HepG2 (cell line): ENCODE measurements around the gene VWA7. TPM values are rescaled to one million over a fixed set of nuclear protein-coding genes. Genes with fewer than 3 reads are reported as not detected.
A peak's percentile ranks its signal among the peaks of the same experiment; 100 is the strongest.

Source experiments
- HNF1A ChIP-seq, 2 experiments: sonication (generic) in 1 of 2; formaldehyde crosslinking in 1 of 2; IDR thresholded peaks; 2 replicates each; pipeline versions ENCODE4 v1.4.0 to v1.6.1; 2016 to 2020; ENCODE audit warnings: borderline replicate concordance in 1 of 2, low read depth in 1 of 2, mild to moderate bottlenecking in 1 of 2, missing genetic modification reagents in 1 of 2
- MBD4 ChIP-seq: IDR thresholded peaks from 2 replicates; pipeline ENCODE4 v1.6.1; 2012; ENCODE audit warnings: low read length, inconsistent platforms, borderline replicate concordance
- MXD4 ChIP-seq: IDR thresholded peaks from 2 replicates; pipeline ENCODE4 v1.6.1; 2016; ENCODE audit warnings: mild to moderate bottlenecking, missing biosample characterization, missing genetic modification reagents
- SAFB2 ChIP-seq: sonication (generic); formaldehyde crosslinking; IDR thresholded peaks from 2 replicates; pipeline ENCODE4 v1.5.1; 2020; ENCODE audit warnings: missing genetic modification reagents, low read depth, mild to moderate bottlenecking, borderline replicate concordance
- SIX1 ChIP-seq: sonication (generic); formaldehyde crosslinking; IDR thresholded peaks from 2 replicates; pipeline ENCODE4 v1.4.0; 2020; ENCODE audit warnings: missing genetic modification reagents, borderline replicate concordance
- SNAPC4 ChIP-seq: sonication (generic); formaldehyde crosslinking; IDR thresholded peaks from 2 replicates; pipeline ENCODE4 v1.4.0; 2020; ENCODE audit warnings: mild to moderate bottlenecking, missing genetic modification reagents
- THAP9 ChIP-seq: sonication (generic); formaldehyde crosslinking; IDR thresholded peaks from 2 replicates; pipeline ENCODE4; 2020; ENCODE audit warnings: missing genetic modification reagents, mild to moderate bottlenecking, borderline replicate concordance
- ZBTB21 ChIP-seq: sonication (generic); formaldehyde crosslinking; IDR thresholded peaks from 2 replicates; pipeline ENCODE4 v1.4.0; 2020; ENCODE audit warnings: missing genetic modification reagents
- ZNF30 ChIP-seq: sonication (generic); formaldehyde crosslinking; IDR thresholded peaks from 2 replicates; pipeline ENCODE4 v1.5.0; 2020; ENCODE audit warnings: mild to moderate bottlenecking, missing genetic modification reagents
- ZNF451 ChIP-seq: sonication (generic); formaldehyde crosslinking; IDR thresholded peaks from 2 replicates; pipeline ENCODE4 v1.5.0; 2020; ENCODE audit warnings: mild to moderate bottlenecking, missing genetic modification reagents
- ZNF543 ChIP-seq: sonication (generic); formaldehyde crosslinking; IDR thresholded peaks from 2 replicates; pipeline ENCODE4 v1.4.0; 2020; ENCODE audit warnings: mild to moderate bottlenecking, missing genetic modification reagents
- ZNF569 ChIP-seq: sonication (generic); formaldehyde crosslinking; IDR thresholded peaks from 2 replicates; pipeline ENCODE4 v1.5.0; 2020; ENCODE audit warnings: mild to moderate bottlenecking, missing genetic modification reagents, moderate library complexity, borderline replicate concordance
- polyA plus RNA-seq, 8 experiments: library from polyadenylated mRNA; depleted of rRNA in 3 of 8; stranded (reverse) in 7 of 8; unstranded in 1 of 8; fragments of >200 nt; fragmentation: Illumina TruSeq in 4 of 8; extraction: Trizol in 4 of 8; gene quantifications; 2 replicates each; pipeline versions ENCODE4 v1.2.1 to v1.2.3, GENCODE V29; 2011 to 2016; ENCODE audit warnings: low read depth in 4 of 8, missing spikeins in 1 of 8, mixed read lengths in 1 of 8; ENCODE audit not compliant: insufficient read depth in 1 of 8
- total RNA-seq, 5 experiments: library from RNA; depleted of rRNA; stranded (reverse); fragments of >200 nt; fragmentation: Illumina TruSeq; extraction: Trizol; gene quantifications; 2 replicates each; pipeline ENCODE4 v1.2.3, GENCODE V29; 2016; ENCODE audit warnings: low read depth in 1 of 5

VWA7 gene
- total and polyA plus RNA-seq, 2 of the 13 experiments (the other 11 are each of a cell fraction or from before 2014, with no cell fraction given): 0.86 to 3.3 TPM

GRCh38 chr6:31765910-31766794 is 11.0 kb downstream of the VWA7 start (continued):
- TF ChIP-seq THAP9 (CRISPR knock-in tag) (peak; percentile 42; the same call in 1 of the 2 replicates), SIX1 (CRISPR knock-in tag) (no peak), HNF1A (IDR thresholded peaks at IDR 0.05; ENCODE audit: low read depth) (no peak), HNF1A (CRISPR knock-in tag; IDR thresholded peaks at IDR 0.05; ENCODE audit: borderline replicate concordance) (peak; percentile 51; the same call in 1 of the 2 replicates), ZNF30 (CRISPR knock-in tag) (no peak), MBD4 (no peak), ZNF543 (CRISPR knock-in tag) (peak; percentile 45; the same call in 1 of the 2 replicates), ZNF451 (peak; percentile 37; the same call in 1 of the 2 replicates), MXD4 (CRISPR knock-in tag) (peak; percentile 82), ZNF569 (CRISPR knock-in tag) (no peak), SNAPC4 (no peak), SAFB2 (no peak), ZBTB21 (CRISPR knock-in tag) (no peak)
